SK-N-MC (cell line): ENCODE measurements around the gene UHRF2.

Experiments
- DNase-seq: peaks from one replicate; pipeline ENCODE4 v3.0.0-alpha.2; 2011; ENCODE audit warnings: low read depth, low spot score
- H3K27ac ChIP-seq: fragments of 200-600 bp; sonication (generic); 2 replicates; pipeline ENCODE4 v1.5.1; 2016; ENCODE audit warnings: mixed run types
- H3K36me3 ChIP-seq: fragments of 200-600 bp; sonication (generic); 2 replicates; pipeline ENCODE4 v1.6.1; 2017; ENCODE audit warnings: antibody characterized with exemption, low read length, mixed read lengths; ENCODE audit not compliant: insufficient read depth
- H3K4me3 ChIP-seq: fragments of 200-600 bp; sonication (generic); 2 replicates; pipeline ENCODE4 v1.5.1; 2016
- H3K9ac ChIP-seq: fragments of 200-600 bp; sonication (generic); 2 replicates; pipeline ENCODE4 v1.8.0; 2017; ENCODE audit warnings: mixed run types, mixed read lengths; ENCODE audit not compliant: insufficient read length
- H3K9me3 ChIP-seq: fragments of 200-600 bp; sonication (generic); 2 replicates; pipeline ENCODE4 v1.6.1; 2017; ENCODE audit warnings: low read depth, mild to moderate bottlenecking, antibody characterized with exemption, low read length, moderate library complexity, mixed read lengths
- EZH2 ChIP-seq: fragments of 200-600 bp; sonication (generic); IDR thresholded peaks from one replicate; pipeline ENCODE4 v1.6.1; 2017; ENCODE audit warnings: antibody characterized with exemption
- FOXP2 ChIP-seq: optimal IDR thresholded peaks from 2 replicates; pipeline ENCODE3; 2011; ENCODE audit warnings: mild to moderate bottlenecking, moderate library complexity; ENCODE audit not compliant: insufficient read depth; ENCODE audit errors: extremely low read length, control extremely low read depth
- POLR2AphosphoS5 ChIP-seq: IDR thresholded peaks from 2 replicates; pipeline ENCODE4 v1.6.1; 2012; ENCODE audit warnings: mild to moderate bottlenecking, low read depth, low read length, borderline replicate concordance

UHRF2 gene

GRCh38 chr9:6551136-6551535 is 138.1 kb downstream of the UHRF2 start:
- no peak overlapping the region for H3K27ac ChIP-seq
- no peak for TF ChIP-seq FOXP2
- TF ChIP-seq EZH2, result no peak
- no peak for TF ChIP-seq POLR2AphosphoS5
- H3K9ac ChIP-seq, result no peak overlapping the region
- no peaks in the 10 kb centered on the region for H3K9me3 ChIP-seq
- no peak overlapping the region for H3K4me3 ChIP-seq
- H3K36me3 ChIP-seq, result no peaks in the 10 kb centered on the region
- DNase-seq, result no peak

DNA sequence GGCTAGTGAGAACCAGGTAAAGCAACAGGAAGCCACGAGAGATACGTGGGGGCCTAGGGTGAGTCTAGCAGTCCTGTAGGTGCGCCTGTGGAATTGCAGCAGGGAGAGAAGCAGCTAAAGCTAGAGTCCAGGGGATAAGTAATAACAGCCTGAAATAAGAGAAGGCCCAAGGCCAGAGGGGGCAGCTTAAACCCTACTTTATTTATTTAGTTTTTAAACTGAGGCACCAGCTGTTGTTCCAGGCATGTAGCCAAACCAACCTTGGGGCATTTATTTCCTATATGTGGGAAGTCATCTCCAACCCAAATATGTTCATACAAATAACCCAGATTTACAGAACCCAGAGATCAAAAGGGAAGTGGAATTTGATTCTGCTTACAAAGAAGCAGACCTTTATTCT is 139.0 kb downstream of the UHRF2 start:
- Histone ChIP-seq H3K9ac (no peak overlapping the region), H3K4me3 (no peak overlapping the region), H3K36me3 (no peaks in the 10 kb centered on the region), H3K9me3 (no peaks in the 10 kb centered on the region), H3K27ac (no peak overlapping the region)
- DNase-seq, result no peak
- TF ChIP-seq POLR2AphosphoS5, result no peak
- TF ChIP-seq FOXP2, result no peak
- no peak for TF ChIP-seq EZH2

DNA sequence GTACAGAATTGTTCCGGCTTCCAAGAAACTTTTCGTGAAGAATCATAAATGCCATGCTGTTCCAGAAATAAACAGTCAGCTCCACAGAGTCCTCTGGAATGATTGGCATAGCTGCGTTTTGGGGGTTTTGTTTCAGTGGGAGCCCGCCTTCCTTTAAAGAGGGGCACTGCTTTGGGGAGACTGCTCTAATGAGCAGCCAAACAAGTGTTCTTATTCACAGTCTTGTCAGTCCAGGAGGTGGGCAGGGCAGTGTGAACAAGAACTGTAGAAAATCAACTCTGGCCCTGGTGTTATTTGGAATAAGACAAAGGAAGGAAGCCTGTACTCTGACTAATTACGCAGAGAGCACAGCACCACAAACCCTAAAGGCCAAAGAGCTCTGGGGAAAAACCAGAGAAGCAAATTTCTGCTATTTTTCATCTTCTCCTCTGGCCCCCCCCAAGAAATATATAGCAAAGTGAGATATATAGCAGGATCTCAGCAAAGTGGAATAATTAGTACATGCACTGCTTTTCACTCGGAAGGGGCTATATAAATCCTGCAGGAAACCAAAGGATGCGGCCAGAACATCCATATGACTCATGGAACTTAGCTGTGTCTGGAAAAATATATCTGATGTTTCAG is 139.6 kb downstream of the UHRF2 start:
- Histone ChIP-seq H3K36me3 (no peaks in the 10 kb centered on the region), H3K9ac (no peak overlapping the region), H3K27ac (no peak overlapping the region), H3K9me3 (no peaks in the 10 kb centered on the region), H3K4me3 (no peak overlapping the region)
- no peak for TF ChIP-seq FOXP2
- TF ChIP-seq POLR2AphosphoS5, result no peak
- TF ChIP-seq EZH2, result no peak
- no peak for DNase-seq

GRCh38 chr9:6553866-6554265 is 140.9 kb downstream of the UHRF2 start:
- no peak overlapping the region for H3K27ac ChIP-seq
- DNase-seq, result no peak
- no peak overlapping the region for H3K4me3 ChIP-seq
- no peak overlapping the region for H3K9ac ChIP-seq
- no peaks in the 10 kb centered on the region for H3K36me3 ChIP-seq
- H3K9me3 ChIP-seq, result no peaks in the 10 kb centered on the region
- TF ChIP-seq EZH2 (no peak), POLR2AphosphoS5 (no peak), FOXP2 (no peak)
